Head of caudate nucleus (tissue), 42 donors: ENCODE measurements around the gene PCBP1.
"Not testable (repeated sequence)": the region's sequence is repeated elsewhere in the genome, so short reads cannot be mapped to it uniquely, and the experiment has no call there.

Experiments
- DNase-seq, 42 donors: peaks; one replicate each; pipeline versions ENCODE4 v3.0.0 to v3.0.0-alpha.2; 2020 to 2021; ENCODE audit warnings: mixed read lengths in 7 of 42
- intact Hi-C: fragments of 100-400 bp; cut with DNase I; formaldehyde crosslinking; loops from one replicate; pipeline ENCODE4 v1.15.0; 2022

The PCBP1 gene

GRCh38 chr2:70115646-70116442 lies 28.6 kb downstream of the PCBP1 start:
- intact Hi-C loops = no loop called here
- peak in 4 of 42 donors; percentile 18 to 33 (median 24) for DNase-seq

- DNase-seq = peak in 3 of 42 donors; percentile 1 to 43 (median 3)
- intact Hi-C loops = no loop called here
Measured at GRCh38 chr2:70116936-70117552, 29.8 kb downstream of the PCBP1 start.

GRCh38 chr2:70118798-70119454 lies 31.6 kb downstream of the PCBP1 start:
- DNase-seq = peak in 32 of 42 donors; percentile 41 to 87 (median 73)
- intact Hi-C loops = no loop called here

- peak in 1 of 42 donors; percentile 15 for DNase-seq
- intact Hi-C loops = no loop called here
Measured at GRCh38 chr2:70121627-70122372, 34.5 kb downstream of the PCBP1 start.

GRCh38 chr2:70122470-70122869 lies 35.2 kb downstream of the PCBP1 start:
- intact Hi-C loops = no loop called here
- DNase-seq = peak in 1 of 42 donors; percentile 8

- intact Hi-C loops = no loop called here
- DNase-seq = peak in 7 of 42 donors; percentile 19 to 64 (median 28)
Measured at GRCh38 chr2:70123051-70123828, 36.0 kb downstream of the PCBP1 start.

- intact Hi-C loops = loop anchor here (2.0 kb wide), 1 partner anchor 35 kb away; no protein-coding TSS in a partner anchor
- no peak for DNase-seq
Measured at GRCh38 chr2:70123829-70124116, 36.5 kb downstream of the PCBP1 start.

- intact Hi-C loops = loop anchor here (2.0 kb wide), 1 partner anchor 36 kb away; no protein-coding TSS in a partner anchor
- peak in 41 of 42 donors; percentile 47 to 87 (median 73) for DNase-seq
Measured at GRCh38 chr2:70124983-70125480, 37.8 kb downstream of the PCBP1 start.

GRCh38 chr2:70125498-70125898 lies 38.2 kb downstream of the PCBP1 start:
- intact Hi-C loops = loop anchor here (2.0 kb wide), 1 partner anchor 37 kb away; no protein-coding TSS in a partner anchor
- peak in 3 of 42 donors; percentile 23 to 46 (median 29) for DNase-seq

- DNase-seq = no peak
- intact Hi-C loops = no loop called here
Measured at GRCh38 chr2:70126413-70126812, 39.1 kb downstream of the PCBP1 start.

GRCh38 chr2:70128005-70128404 lies 40.7 kb downstream of the PCBP1 start:
- intact Hi-C loops = no loop called here
- DNase-seq = no peak

- DNase-seq, intact Hi-C loops: not testable (repeated sequence)
Measured at GRCh38 chr2:70131344-70132143, 44.3 kb downstream of the PCBP1 start.

- intact Hi-C loops = no loop called here
- DNase-seq = peak in 33 of 42 donors; percentile 37 to 80 (median 64)
Measured at GRCh38 chr2:70132244-70133126, 45.2 kb downstream of the PCBP1 start.

GRCh38 chr2:70133127-70133452 lies 45.8 kb downstream of the PCBP1 start:
- DNase-seq = no peak
- intact Hi-C loops = no loop called here

- intact Hi-C loops = no loop called here
- peak in 5 of 42 donors; percentile 16 to 46 (median 20) for DNase-seq
Measured at GRCh38 chr2:70133491-70134322, 46.4 kb downstream of the PCBP1 start.
